Thyroid gland (tissue), 4 donors: ENCODE measurements around the gene RAB4B. TPM values are rescaled to one million over a fixed set of nuclear protein-coding genes. Genes with fewer than 3 reads are reported as not detected.

Experiments
- DNase-seq, 2 donors: peaks; one replicate each; pipeline ENCODE4 v3.0.0-alpha.2; 2019
- H3K27ac ChIP-seq, 3 donors: fragments of 200-600 bp; sonication (generic); 1 replicate in 2 of 3; 2 replicates in 1 of 3; pipeline ENCODE4 v1.5.1; 2016 to 2019; ENCODE audit warnings: mild to moderate bottlenecking in 1 of 3, moderate library complexity in 1 of 3
- H3K27me3 ChIP-seq: fragments of 200-600 bp; sonication (generic); one replicate; pipeline ENCODE4 v1.5.1; 2019
- H3K36me3 ChIP-seq, 2 donors: fragments of 200-600 bp; sonication (generic); one replicate each; pipeline ENCODE4 v1.5.1; 2016 to 2019
- H3K4me1 ChIP-seq, 2 donors: fragments of 200-600 bp; sonication (generic); one replicate each; pipeline ENCODE4 v1.5.1; 2017 to 2019
- H3K4me3 ChIP-seq, 3 donors: fragments of 200-600 bp; sonication (generic); replicated peaks in 1 of 3; 1 replicate in 2 of 3; 2 replicates in 1 of 3; pipeline ENCODE4 v1.5.1; 2016; ENCODE audit warnings: mild to moderate bottlenecking in 1 of 3
- H3K9me3 ChIP-seq: fragments of 200-600 bp; sonication (generic); one replicate; pipeline ENCODE4 v1.5.1; 2017
- POLR2A ChIP-seq, 2 donors: fragments of 450-650 bp; IDR thresholded peaks; one replicate each; pipeline ENCODE4 v1.6.1; 2017; ENCODE audit warnings: antibody characterized with exemption in 2 of 2, mild to moderate bottlenecking in 2 of 2, moderate library complexity in 1 of 2
- WGBS, 2 donors: methylation state at CpG; one replicate each; pipeline ENCODE4 v1.1.5; 2017; 5-methylcytosine and 5-hydroxymethylcytosine counted together
- intact Hi-C: fragments of 100-400 bp; cut with DNase I; formaldehyde crosslinking; loops from one replicate; pipeline ENCODE4 v1.15.1; 2023
- total RNA-seq, 4 donors: library from RNA; depleted of rRNA; stranded (reverse); fragments of >200 nt; gene quantifications; one replicate each; pipeline ENCODE4 v1.2.3, GENCODE V29; 2016
- TF ChIP-seq, protein P1 (sequence below), 6 experiments: fragments of 200-600 bp in 3 of 6; fragments of 450-650 bp in 3 of 6; sonication (generic) in 3 of 6; IDR thresholded peaks; one replicate each; pipeline ENCODE4 v1.5.1; 2016 to 2019; ENCODE audit warnings: antibody characterized with exemption in 6 of 6, mild to moderate bottlenecking in 2 of 6, inconsistent platforms in 1 of 6, moderate library complexity in 1 of 6

RAB4B gene
- total RNA-seq, 4 donors from 2014 or later: 21.5 to 56.6 (median 31.5) TPM

DNA sequence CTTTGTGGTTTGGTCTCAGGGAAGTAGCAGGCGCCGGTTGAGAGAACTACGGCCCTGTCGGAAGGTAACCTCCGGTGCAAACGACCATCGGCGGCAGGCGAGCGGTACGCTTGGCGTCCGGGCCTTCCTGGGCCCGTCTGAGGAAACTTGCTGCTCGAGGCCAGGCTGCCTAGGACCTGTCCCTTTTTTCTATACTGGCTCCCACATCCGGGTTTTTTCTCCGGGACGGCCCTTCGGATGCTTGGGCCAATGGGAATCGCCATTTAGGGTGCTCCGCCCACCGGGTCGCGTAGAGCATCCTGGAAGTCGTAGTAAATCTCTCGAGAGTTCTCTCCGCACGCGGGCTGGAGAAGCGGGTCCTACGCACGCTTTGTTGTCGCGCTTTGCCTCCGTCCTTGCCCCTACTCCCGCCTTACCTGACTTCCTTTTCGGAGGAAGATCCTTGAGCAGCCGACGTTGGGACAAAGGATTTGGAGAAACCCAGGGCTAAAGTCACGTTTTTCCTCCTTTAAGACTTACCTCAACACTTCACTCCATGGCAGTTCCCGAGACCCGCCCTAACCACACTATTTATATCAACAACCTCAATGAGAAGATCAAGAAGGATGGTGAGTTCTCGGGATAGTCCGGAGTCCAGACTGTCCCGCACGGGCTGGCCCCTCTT is 27.0 kb upstream of the RAB4B start, which contains the start of gene SNRPA:
Gene SNRPA (plus strand): TSS at position 330 of the 664 bp plus-strand sequence. CDS start 206 bp downstream, at position 536.
- intact Hi-C loops: loop anchor here (5.0 kb wide), 1 partner anchor 51 kb away; no protein-coding TSS in a partner anchor
- 0 to 1% methylated on average over 41 to 44 of the region's 46 CpGs for whole genome bisulfite sequencing, 2 donors
- no peaks in the 10 kb centered on the region for H3K9me3 ChIP-seq
- TF ChIP-seq POLR2A (IDR thresholded peaks at IDR 0.05): peak in 1 of 2 donors; percentile 86
- TF ChIP-seq, protein P1, sequence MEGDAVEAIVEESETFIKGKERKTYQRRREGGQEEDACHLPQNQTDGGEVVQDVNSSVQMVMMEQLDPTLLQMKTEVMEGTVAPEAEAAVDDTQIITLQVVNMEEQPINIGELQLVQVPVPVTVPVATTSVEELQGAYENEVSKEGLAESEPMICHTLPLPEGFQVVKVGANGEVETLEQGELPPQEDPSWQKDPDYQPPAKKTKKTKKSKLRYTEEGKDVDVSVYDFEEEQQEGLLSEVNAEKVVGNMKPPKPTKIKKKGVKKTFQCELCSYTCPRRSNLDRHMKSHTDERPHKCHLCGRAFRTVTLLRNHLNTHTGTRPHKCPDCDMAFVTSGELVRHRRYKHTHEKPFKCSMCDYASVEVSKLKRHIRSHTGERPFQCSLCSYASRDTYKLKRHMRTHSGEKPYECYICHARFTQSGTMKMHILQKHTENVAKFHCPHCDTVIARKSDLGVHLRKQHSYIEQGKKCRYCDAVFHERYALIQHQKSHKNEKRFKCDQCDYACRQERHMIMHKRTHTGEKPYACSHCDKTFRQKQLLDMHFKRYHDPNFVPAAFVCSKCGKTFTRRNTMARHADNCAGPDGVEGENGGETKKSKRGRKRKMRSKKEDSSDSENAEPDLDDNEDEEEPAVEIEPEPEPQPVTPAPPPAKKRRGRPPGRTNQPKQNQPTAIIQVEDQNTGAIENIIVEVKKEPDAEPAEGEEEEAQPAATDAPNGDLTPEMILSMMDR (IDR thresholded peaks at IDR 0.05): no peak
- peak; percentile 98 for DNase-seq
- H3K36me3 ChIP-seq: no peaks in the 10 kb centered on the region
- H3K4me1 ChIP-seq: peaks cover 38 to 46% of the 10 kb centered on the region in 2 donors
- no peaks in the 10 kb centered on the region for H3K27me3 ChIP-seq
- peak within 1 kb of the TSS; percentile 78 to 95 (median 86) for H3K27ac ChIP-seq
- H3K4me3 ChIP-seq: peak within 1 kb of the TSS; percentile 45 to 62 (median 46)

DNA sequence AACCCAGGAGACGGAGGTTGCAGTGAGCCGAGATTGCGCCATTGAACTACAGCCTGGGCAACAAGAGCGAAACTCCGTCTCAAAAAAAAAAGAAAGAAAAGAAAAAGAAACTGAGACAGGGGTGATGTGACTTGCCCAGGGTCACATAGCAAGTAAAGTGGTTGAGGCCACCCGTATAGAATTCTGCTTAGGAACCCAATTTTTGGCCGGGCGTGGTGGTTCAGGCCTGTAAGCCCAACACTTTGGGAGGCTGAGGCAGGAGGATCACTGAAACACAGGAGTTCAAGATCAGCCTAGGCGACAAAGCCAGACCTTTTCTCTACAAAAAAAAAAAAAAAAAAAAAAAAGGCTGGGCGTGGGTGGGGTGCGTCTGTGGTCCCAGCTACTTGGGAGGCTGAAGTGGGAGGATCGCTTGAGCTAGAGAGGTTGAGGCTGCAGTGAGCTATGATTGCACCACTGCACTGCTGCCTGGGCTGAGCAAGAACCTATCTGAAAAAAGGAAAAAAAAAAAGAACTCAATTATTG is 25.7 kb upstream of the RAB4B start:
- Histone ChIP-seq H3K9me3 (no peaks in the 10 kb centered on the region), H3K4me3 (peak overlapping the region in 1 of 3 donors; percentile 62), H3K36me3 (peaks cover 0 to 2% of the 10 kb centered on the region in 2 donors), H3K27ac (no peak overlapping the region), H3K27me3 (no peaks in the 10 kb centered on the region), H3K4me1 (peaks cover 38 to 46% of the 10 kb centered on the region in 2 donors)
- TF ChIP-seq, protein P1 (IDR thresholded peaks at IDR 0.05): no peak
- TF ChIP-seq POLR2A (IDR thresholded peaks at IDR 0.05): no peak
- DNase-seq: no peak
- 81 to 86% methylated on average over 12 of the region's 12 CpGs for WGBS, 2 donors
- intact Hi-C loops: loop anchor here (5.0 kb wide), 1 partner anchor 50 kb away; no protein-coding TSS in a partner anchor

- H3K4me3 ChIP-seq: no peak overlapping the region
- no peaks in the 10 kb centered on the region for H3K9me3 ChIP-seq
- WGBS, 2 donors: 78 to 84% methylated on average over 9 of the region's 9 CpGs
- peaks cover 30 to 38% of the 10 kb centered on the region in 2 donors for H3K4me1 ChIP-seq
- intact Hi-C loops: loop anchor here (5.0 kb wide), 1 partner anchor 48 kb away; no protein-coding TSS in a partner anchor
- H3K36me3 ChIP-seq: peaks cover 22% of the 10 kb centered on the region in 2 donors
- peak overlapping the region; percentile 43 to 47 (median 44) for H3K27ac ChIP-seq
- DNase-seq: no peak
- no peak for TF ChIP-seq POLR2A (IDR thresholded peaks at IDR 0.05)
- TF ChIP-seq, protein P1 (IDR thresholded peaks at IDR 0.05): no peak
- H3K27me3 ChIP-seq: no peaks in the 10 kb centered on the region
These were observed 23.3 kb upstream of the RAB4B start for GRCh38 chr19:40754611-40755247.

GRCh38 chr19:40755248-40755624 is 22.8 kb upstream of the RAB4B start:
- no peaks in the 10 kb centered on the region for H3K27me3 ChIP-seq
- peaks cover 28 to 36% of the 10 kb centered on the region in 2 donors for H3K4me1 ChIP-seq
- WGBS, 2 donors: 96 to 97% methylated on average over 3 of the region's 3 CpGs

More at GRCh38 chr19:40755248-40755624, 22.8 kb upstream of the RAB4B start:
- no peak for DNase-seq
- intact Hi-C loops: no loop called here
- Histone ChIP-seq H3K9me3 (no peaks in the 10 kb centered on the region), H3K36me3 (peaks cover 27% of the 10 kb centered on the region in 2 donors), H3K4me3 (no peak overlapping the region), H3K27ac (no peak overlapping the region)
- TF ChIP-seq, protein P1 (IDR thresholded peaks at IDR 0.05): no peak
- TF ChIP-seq POLR2A (IDR thresholded peaks at IDR 0.05): no peak
